GM21360 (cell line): ENCODE data around the gene NADK2.
A peak's percentile ranks its signal among the peaks of the same experiment; 100 is the strongest.
"Not testable (repeated sequence)": the region's sequence is repeated elsewhere in the genome, so short reads cannot be mapped to it uniquely, and the experiment has no call there.

Experiments used
- ATAC-seq: cut with Tn5 transposase; IDR thresholded peaks from one replicate; pipeline ENCODE4 v1.9.1; 2021; ENCODE audit warnings: mild to moderate bottlenecking, moderate library complexity; ENCODE audit not compliant: unreplicated experiment

NADK2 gene

GRCh38 chr5:36209664-36210063 is 32.1 kb downstream of the NADK2 start:
- ATAC-seq = no peak

GRCh38 chr5:36208786-36209185 is 32.9 kb downstream of the NADK2 start:
- no peak for ATAC-seq

- ATAC-seq = no peak
These were observed 34.8 kb downstream of the NADK2 start for GRCh38 chr5:36206913-36207312.

- no peak for ATAC-seq
These were observed 36.4 kb downstream of the NADK2 start for GRCh38 chr5:36205329-36205728.

- no peak for ATAC-seq
These were observed 39.2 kb downstream of the NADK2 start for GRCh38 chr5:36202521-36202961.

GRCh38 chr5:36200513-36200912 is 41.2 kb downstream of the NADK2 start:
- ATAC-seq = no peak

GRCh38 chr5:36199620-36200019 is 42.1 kb downstream of the NADK2 start:
- ATAC-seq = no peak

GRCh38 chr5:36198783-36199182 is 42.9 kb downstream of the NADK2 start:
- ATAC-seq = not testable (repeated sequence)

GRCh38 chr5:36198281-36198680 is 43.4 kb downstream of the NADK2 start:
- ATAC-seq = no peak

- ATAC-seq = no peak
These were observed 48.0 kb downstream of the NADK2 start for GRCh38 chr5:36193746-36194145.

- not testable (repeated sequence) for ATAC-seq
These were observed 57.3 kb downstream of the NADK2 start for GRCh38 chr5:36184408-36184807.

- ATAC-seq = no peak
These were observed 60.0 kb downstream of the NADK2 start for GRCh38 chr5:36181774-36182173.

GRCh38 chr5:36180556-36181350 is 61.0 kb downstream of the NADK2 start:
- ATAC-seq = no peak

- ATAC-seq = no peak
These were observed 61.8 kb downstream of the NADK2 start for GRCh38 chr5:36179950-36180349.

- no peak for ATAC-seq
These were observed 63.2 kb downstream of the NADK2 start for GRCh38 chr5:36178524-36178890.

GRCh38 chr5:36177715-36178523 is 63.8 kb downstream of the NADK2 start:
- peak; percentile 6 for ATAC-seq

- ATAC-seq = peak; percentile 96
These were observed 64.6 kb downstream of the NADK2 start for GRCh38 chr5:36177154-36177553.

- ATAC-seq = no peak
These were observed 66.7 kb downstream of the NADK2 start for GRCh38 chr5:36175043-36175442.

GRCh38 chr5:36174119-36174518 is 67.6 kb downstream of the NADK2 start:
- no peak for ATAC-seq

- no peak for ATAC-seq
These were observed 68.3 kb downstream of the NADK2 start for GRCh38 chr5:36173426-36173825.

GRCh38 chr5:36172599-36172998 is 69.1 kb downstream of the NADK2 start:
- no peak for ATAC-seq

GRCh38 chr5:36170832-36171424 is 70.8 kb downstream of the NADK2 start:
- no peak for ATAC-seq
